ENCODE measurements around the gene PTGES2. TPM values are rescaled to one million over a fixed set of nuclear protein-coding genes. Genes with fewer than 3 reads are reported as not detected.

The PTGES2 gene
- polyA plus RNA-seq, 3 donors, result 52.4 to 57.9 (median 55.7) TPM

Other genes with a start within 250 kb of the PTGES2 start
- 10 to 100 TPM; 48.1 to 50.6 (median 49.2) TPM for gene ST6GALNAC6, start 228.1 kb downstream of the PTGES2 start, polyA plus RNA-seq (ENCODE audit: insufficient read length in 3 of 3)
- 10 to 100 TPM; 13.5 to 17.2 (median 16.1) TPM for gene ST6GALNAC4, start 210.7 kb downstream of the PTGES2 start, polyA plus RNA-seq (ENCODE audit: insufficient read length in 3 of 3)
- gene PIP5KL1, start 197.0 kb downstream of the PTGES2 start, polyA plus RNA-seq (ENCODE audit: insufficient read length in 3 of 3), result 1 to 10 TPM; 1.9 to 2.9 (median 2.7) TPM
- gene DPM2, start 189.9 kb downstream of the PTGES2 start, polyA plus RNA-seq (ENCODE audit: insufficient read length in 3 of 3), result 10 to 100 TPM; 38.3 to 43.6 (median 40.8) TPM
- gene EEIG1, start 146.7 kb downstream of the PTGES2 start, polyA plus RNA-seq (ENCODE audit: insufficient read length in 3 of 3), result 10 to 100 TPM; 38.0 to 51.3 (median 44.6) TPM
- gene NAIF1, start 60.4 kb downstream of the PTGES2 start, polyA plus RNA-seq (ENCODE audit: insufficient read length in 3 of 3), result 10 to 100 TPM; 10.4 to 13.9 (median 11.8) TPM
- 10 to 100 TPM; 12.6 to 13.7 (median 12.8) TPM for gene SLC25A25, start 59.5 kb downstream of the PTGES2 start, polyA plus RNA-seq (ENCODE audit: insufficient read length in 3 of 3)
- gene LCN2, start 21.7 kb upstream of the PTGES2 start, polyA plus RNA-seq (ENCODE audit: insufficient read length in 3 of 3), result 1 to 10 TPM in 1 of 3 donors, under 1 TPM in 2; 0.49 to 1.2 (median 0.78) TPM
- gene BBLN, start 32.5 kb upstream of the PTGES2 start, polyA plus RNA-seq (ENCODE audit: insufficient read length in 3 of 3), result 10 to 100 TPM; 51.7 to 63.7 (median 61.9) TPM
- 100 to 1,000 TPM; 125 to 146 (median 145) TPM for gene CIZ1, start 63.8 kb upstream of the PTGES2 start, polyA plus RNA-seq (ENCODE audit: insufficient read length in 3 of 3)
- gene DNM1, start 75.7 kb upstream of the PTGES2 start, polyA plus RNA-seq (ENCODE audit: insufficient read length in 3 of 3), result 100 to 1,000 TPM in 2 of 3 donors, 10 to 100 TPM in 1; 91.2 to 305 (median 248) TPM
- 100 to 1,000 TPM in 1 of 3 donors, 10 to 100 TPM in 2; 70.2 to 106 (median 93.1) TPM for gene GOLGA2, start 148.3 kb upstream of the PTGES2 start, polyA plus RNA-seq (ENCODE audit: insufficient read length in 3 of 3)
- gene SWI5, start 148.5 kb upstream of the PTGES2 start, polyA plus RNA-seq (ENCODE audit: insufficient read length in 3 of 3), result 10 to 100 TPM; 31.5 to 35.0 (median 32.5) TPM
- 10 to 100 TPM; 40.8 to 48.4 (median 47.1) TPM for gene TRUB2, start 194.7 kb upstream of the PTGES2 start, polyA plus RNA-seq (ENCODE audit: insufficient read length in 3 of 3)
- gene COQ4, start 195.1 kb upstream of the PTGES2 start, polyA plus RNA-seq (ENCODE audit: insufficient read length in 3 of 3), result 10 to 100 TPM; 64.1 to 97.0 (median 95.3) TPM
- 10 to 100 TPM; 19.6 to 24.6 (median 22.7) TPM for gene SLC27A4, start 212.8 kb upstream of the PTGES2 start, polyA plus RNA-seq (ENCODE audit: insufficient read length in 3 of 3)
- gene URM1, start 243.6 kb upstream of the PTGES2 start, polyA plus RNA-seq (ENCODE audit: insufficient read length in 3 of 3), result 10 to 100 TPM; 60.5 to 70.8 (median 64.7) TPM